ENCODE data around the gene PEF1. TPM values are rescaled to one million over a fixed set of nuclear protein-coding genes. Genes with fewer than 3 reads are reported as not detected.
A peak's percentile ranks its signal among the peaks of the same experiment; 100 is the strongest.

PEF1 gene
- total RNA-seq, 4 donors from 2014 or later: 29.5 to 53.1 (median 42.7) TPM

DNA sequence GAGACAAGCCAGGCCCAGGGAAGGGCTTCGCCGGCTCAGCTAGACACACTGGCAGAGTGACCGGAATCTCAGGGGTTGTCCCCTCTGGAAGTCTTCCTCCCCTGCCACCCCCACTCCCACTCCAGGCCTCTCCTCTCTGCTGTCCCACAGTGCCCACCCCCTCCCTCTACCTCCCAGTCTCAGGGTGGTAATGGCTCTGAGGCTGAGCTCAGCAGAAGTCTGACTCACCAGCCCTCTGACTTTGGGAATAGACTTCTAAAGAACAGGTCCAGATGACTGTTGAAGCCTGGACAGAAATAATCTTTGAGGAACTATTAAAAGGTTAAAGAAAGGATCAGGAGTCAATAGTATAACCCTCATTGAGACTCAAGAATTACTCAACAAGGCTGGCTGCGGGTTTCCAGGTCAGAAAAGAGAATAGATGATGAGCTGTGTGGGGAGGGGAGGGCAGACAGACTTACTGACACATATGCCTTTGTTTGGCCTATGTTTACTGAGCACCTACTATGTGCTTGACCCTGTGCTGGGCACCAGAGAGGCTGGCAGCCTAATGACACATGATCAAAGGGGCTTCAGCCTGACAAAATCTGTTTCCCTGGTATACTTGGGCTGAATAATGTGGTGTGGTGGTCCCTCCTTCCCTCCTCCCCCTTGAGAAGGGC, 19.0 kb downstream of the PEF1 start:
- peaks cover 30 to 40% of the 10 kb centered on the region in 2 donors for H3K4me1 ChIP-seq

GRCh38 chr1:31624731-31625514, 19.8 kb downstream of the PEF1 start:
- in situ Hi-C loops (cut with MboI; ENCODE audit: low sequenced_read_pairs in 4 of 4): no loop called here
- DNase-seq: no peak

More for the DNA sequence above, 19.0 kb downstream of the PEF1 start:
- Histone ChIP-seq H3K36me3 (peaks cover 0 to 18% of the 10 kb centered on the region in 2 donors), H3K9me3 (no peaks in the 10 kb centered on the region), H3K27ac (peak overlapping the region; percentile 89 to 99 (median 97)), H3K27me3 (no peaks in the 10 kb centered on the region), H3K4me3 (no peak overlapping the region)
- ATAC-seq (no peak), DNase-seq (no peak)
- intact Hi-C loops (cut with DNase I; ENCODE audit: low total_unique reads) (loop anchor here (2.0 kb wide), 3 partner anchors 245 to 1099 kb away; partner anchors contain the start of gene FABP3), in situ Hi-C loops (cut with MboI; ENCODE audit: low sequenced_read_pairs in 4 of 4) (no loop called here)
- no peak for TF ChIP-seq POLR2A (IDR thresholded peaks at IDR 0.05)
- TF ChIP-seq CTCF (IDR thresholded peaks at IDR 0.05 in 4 of 5, conservative IDR thresholded peaks at IDR 0.05 in 1 of 5): no peak

GRCh38 chr1:31624309-31624708, 20.4 kb downstream of the PEF1 start:
- ATAC-seq (no peak), DNase-seq (no peak)
- H3K4me1 ChIP-seq: peaks cover 28 to 40% of the 10 kb centered on the region in 2 donors
- TF ChIP-seq CTCF (IDR thresholded peaks at IDR 0.05 in 4 of 5, conservative IDR thresholded peaks at IDR 0.05 in 1 of 5) (no peak), POLR2A (IDR thresholded peaks at IDR 0.05) (no peak)
- H3K27ac ChIP-seq: no peak overlapping the region
- H3K27me3 ChIP-seq: no peaks in the 10 kb centered on the region
- no peaks in the 10 kb centered on the region for H3K9me3 ChIP-seq
- H3K36me3 ChIP-seq: peaks cover 0 to 6% of the 10 kb centered on the region in 2 donors
- intact Hi-C loops (cut with DNase I; ENCODE audit: low total_unique reads) (no loop called here), in situ Hi-C loops (cut with MboI; ENCODE audit: low sequenced_read_pairs in 4 of 4) (no loop called here)
- H3K4me3 ChIP-seq: no peak overlapping the region

More at GRCh38 chr1:31624731-31625514, 19.8 kb downstream of the PEF1 start:
- no peak overlapping the region for H3K4me3 ChIP-seq
- peaks cover 28 to 40% of the 10 kb centered on the region in 2 donors for H3K4me1 ChIP-seq
- no peaks in the 10 kb centered on the region for H3K27me3 ChIP-seq
- H3K27ac ChIP-seq: peak overlapping the region in 2 of 4 donors; percentile 96 to 99
- H3K36me3 ChIP-seq: peaks cover 0 to 10% of the 10 kb centered on the region in 2 donors
- intact Hi-C loops (cut with DNase I; ENCODE audit: low total_unique reads): no loop called here
- ATAC-seq: no peak
- no peak for TF ChIP-seq CTCF (IDR thresholded peaks at IDR 0.05 in 4 of 5, conservative IDR thresholded peaks at IDR 0.05 in 1 of 5)
- TF ChIP-seq POLR2A (IDR thresholded peaks at IDR 0.05): no peak
- no peaks in the 10 kb centered on the region for H3K9me3 ChIP-seq

GRCh38 chr1:31623365-31623764, 21.3 kb downstream of the PEF1 start:
- no peak overlapping the region for H3K27ac ChIP-seq
- no peak for TF ChIP-seq CTCF (IDR thresholded peaks at IDR 0.05 in 4 of 5, conservative IDR thresholded peaks at IDR 0.05 in 1 of 5)
- H3K4me3 ChIP-seq: no peak overlapping the region
- H3K4me1 ChIP-seq: peaks cover 20 to 31% of the 10 kb centered on the region in 2 donors
- H3K9me3 ChIP-seq: no peaks in the 10 kb centered on the region
- in situ Hi-C loops (cut with MboI; ENCODE audit: low sequenced_read_pairs in 4 of 4): no loop called here
- peaks cover under 1 to 3% (median 2%) of the 10 kb centered on the region in 3 donors for H3K27me3 ChIP-seq
- ATAC-seq: no peak
- intact Hi-C loops (cut with DNase I; ENCODE audit: low total_unique reads): no loop called here
- DNase-seq: no peak
- H3K36me3 ChIP-seq: no peaks in the 10 kb centered on the region
